Smooth muscle cell of bladder (primary cell): Measurements from ENCODE around the gene UBLCP1. TPM values are rescaled to one million over a fixed set of nuclear protein-coding genes. Genes with fewer than 3 reads are reported as not detected.

Experiments
- total RNA-seq: library from RNA; depleted of rRNA; stranded (reverse); fragments of >200 nt; gene quantifications from 2 replicates; pipeline ENCODE4 v1.2.3, GENCODE V29; 2014

The UBLCP1 gene, protein sequence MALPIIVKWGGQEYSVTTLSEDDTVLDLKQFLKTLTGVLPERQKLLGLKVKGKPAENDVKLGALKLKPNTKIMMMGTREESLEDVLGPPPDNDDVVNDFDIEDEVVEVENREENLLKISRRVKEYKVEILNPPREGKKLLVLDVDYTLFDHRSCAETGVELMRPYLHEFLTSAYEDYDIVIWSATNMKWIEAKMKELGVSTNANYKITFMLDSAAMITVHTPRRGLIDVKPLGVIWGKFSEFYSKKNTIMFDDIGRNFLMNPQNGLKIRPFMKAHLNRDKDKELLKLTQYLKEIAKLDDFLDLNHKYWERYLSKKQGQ
- 11.7 and 13.6 TPM in 2 replicates for total RNA-seq

DNA sequence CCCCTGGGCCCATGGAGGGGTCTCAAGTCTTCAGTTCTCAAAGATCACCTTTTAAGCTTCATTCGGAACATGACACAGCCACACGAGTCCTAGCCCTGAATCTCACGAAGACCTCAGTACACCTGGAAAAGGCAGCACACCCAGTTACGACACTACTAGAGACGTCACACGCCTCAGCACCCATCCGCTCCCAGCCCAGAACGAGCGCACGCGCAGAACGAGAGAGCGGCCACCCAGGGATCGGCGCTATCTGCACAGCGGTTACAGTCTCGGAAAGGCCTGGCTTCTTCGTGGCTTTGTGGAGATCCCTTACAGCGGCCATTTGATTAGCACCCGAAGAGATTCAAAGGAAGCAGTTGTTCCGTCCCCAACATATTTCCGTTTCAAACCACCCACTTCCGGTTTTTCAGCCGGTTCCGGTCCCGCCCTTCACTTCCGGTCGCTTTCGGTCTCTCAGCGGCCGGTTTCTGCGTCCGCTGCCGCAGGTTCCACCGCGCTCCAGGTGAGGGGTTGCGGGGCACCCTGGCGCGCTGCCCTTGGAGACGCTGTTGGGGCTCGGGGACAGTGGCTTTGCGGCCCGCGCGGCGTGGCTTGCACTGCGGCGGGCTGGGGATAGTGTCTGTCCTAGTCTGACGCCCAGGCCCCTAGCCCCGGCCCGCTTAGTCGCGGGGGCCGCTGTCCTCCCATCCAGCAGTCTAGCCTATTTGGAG lies at the start of gene UBLCP1:
TSS of gene UBLCP1 (plus strand) at position 432 of the 710 bp plus-strand sequence. CDS start 5,626 bp downstream, outside the sequence.

DNA sequence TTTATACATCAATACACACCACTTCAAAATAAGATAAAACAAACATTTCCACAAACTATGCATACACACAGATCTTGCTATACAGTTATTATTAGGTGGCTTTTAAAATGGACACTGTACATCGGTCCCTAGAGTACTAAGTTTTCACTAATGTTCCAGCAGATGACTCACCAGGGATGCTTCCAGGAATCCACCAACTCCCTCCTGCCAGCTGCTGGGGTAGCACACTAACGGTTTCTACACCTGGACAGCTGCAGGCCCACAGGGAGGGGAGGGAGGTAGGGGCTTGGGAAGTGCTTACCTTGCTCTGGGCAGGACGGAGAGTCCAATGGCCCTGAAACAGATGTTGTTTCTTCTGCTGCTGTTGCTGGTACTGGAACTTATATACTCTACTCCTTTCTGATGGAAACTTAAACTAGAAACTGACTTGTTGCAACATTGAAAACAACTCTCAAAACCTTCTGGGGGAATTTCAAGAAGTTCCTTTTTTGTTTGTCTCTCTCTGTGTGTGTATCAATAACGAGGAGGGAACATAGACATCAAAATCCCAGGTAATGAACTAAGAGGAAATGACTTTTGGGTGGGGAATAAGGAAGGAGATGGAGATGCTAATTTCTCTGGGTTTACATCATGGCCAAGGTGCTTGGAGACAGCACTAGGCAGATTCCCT lies 67.2 kb downstream of the UBLCP1 start, which contains the start of gene IL12B:
TSS of gene IL12B (minus strand) at position 357 of the 670 bp plus-strand sequence. CDS start 3,705 bp downstream, outside the sequence.

Other genes with a start within 250 kb of the UBLCP1 start
- gene EBF1, start 163.4 kb upstream of the UBLCP1 start, total RNA-seq = 4.4 and 6.7 TPM in 2 replicates
- 75.7 and 90.0 TPM in 2 replicates for gene RNF145, start 53.7 kb upstream of the UBLCP1 start, total RNA-seq
- gene IL12B, start 67.2 kb downstream of the UBLCP1 start, total RNA-seq = not detected in 2 replicates